Endothelial cell (in vitro differentiated cells): ENCODE results near the gene USF2. TPM values are rescaled to one million over a fixed set of nuclear protein-coding genes. Genes with fewer than 3 reads are reported as not detected.

ENCODE experiments used
- DNase-seq: peaks from one replicate; pipeline ENCODE4 v3.0.0; 2021; ENCODE audit warnings: low spot score
- H3K27ac Mint-ChIP-seq: one replicate; pipeline ENCODE4 v1.8.0; 2021; ENCODE audit warnings: mixed read lengths, inconsistent platforms; ENCODE audit not compliant: unreplicated experiment
- H3K27me3 Mint-ChIP-seq: one replicate; pipeline ENCODE4 v1.8.0; 2021; ENCODE audit warnings: mild to moderate bottlenecking, moderate library complexity, mixed read lengths, inconsistent platforms; ENCODE audit not compliant: unreplicated experiment
- H3K36me3 Mint-ChIP-seq: one replicate; pipeline ENCODE4 v1.8.0; 2021; ENCODE audit warnings: mild to moderate bottlenecking, low read depth, mixed read lengths, inconsistent platforms; ENCODE audit not compliant: unreplicated experiment
- H3K4me1 Mint-ChIP-seq: one replicate; pipeline ENCODE4 v1.8.0; 2021; ENCODE audit warnings: mild to moderate bottlenecking, mixed read lengths, inconsistent platforms; ENCODE audit not compliant: unreplicated experiment
- H3K4me3 Mint-ChIP-seq: one replicate; pipeline ENCODE4 v1.8.0; 2021; ENCODE audit warnings: mild to moderate bottlenecking, mixed read lengths, inconsistent platforms; ENCODE audit not compliant: unreplicated experiment
- H3K9me3 Mint-ChIP-seq: one replicate; pipeline ENCODE4 v1.8.0; 2021; ENCODE audit warnings: mixed read lengths, inconsistent platforms; ENCODE audit not compliant: unreplicated experiment
- CTCF ChIP-seq: fragments of 200-600 bp; sonication (generic); IDR thresholded peaks from one replicate; pipeline ENCODE4 v1.5.0; 2021; ENCODE audit warnings: antibody characterized with exemption; ENCODE audit not compliant: unreplicated experiment
- total RNA-seq: library from RNA; stranded (reverse); fragmentation: NEBNext Ultra II Directional; extraction: Animal tissue kit (Norgen Biotek cat#: 25700); gene quantifications from one replicate; pipeline ENCODE4 v1.2.1, GENCODE V29; 2021; ENCODE audit not compliant: unreplicated experiment

Gene USF2
- total RNA-seq, 1 donor from 2014 or later = 92.2 TPM

GRCh38 chr19:35265900-35266519, 2.8 kb upstream of the USF2 start:
- Mint-ChIP-seq H3K9me3 (no peaks in the 10 kb centered on the region), H3K4me1 (no peaks in the 10 kb centered on the region), H3K27ac (peak overlapping the region; percentile 67), H3K4me3 (peak overlapping the region; percentile 78), H3K36me3 (peaks cover 10% of the 10 kb centered on the region), H3K27me3 (peaks cover 7% of the 10 kb centered on the region)
- TF ChIP-seq CTCF = no peak
- no peak for DNase-seq

GRCh38 chr19:35266520-35267352, 2.0 kb upstream of the USF2 start:
- Mint-ChIP-seq H3K4me1 (no peaks in the 10 kb centered on the region), H3K9me3 (no peaks in the 10 kb centered on the region), H3K27ac (no peak overlapping the region), H3K27me3 (peaks cover 5% of the 10 kb centered on the region), H3K4me3 (peak overlapping the region; percentile 78), H3K36me3 (peaks cover 11% of the 10 kb centered on the region)
- no peak for TF ChIP-seq CTCF
- DNase-seq = no peak

GRCh38 chr19:35267353-35267817, 1.4 kb upstream of the USF2 start:
- Mint-ChIP-seq H3K27ac (peak overlapping the region; percentile 48), H3K36me3 (peaks cover 17% of the 10 kb centered on the region), H3K27me3 (peaks cover 7% of the 10 kb centered on the region), H3K4me1 (peaks cover 6% of the 10 kb centered on the region), H3K9me3 (no peaks in the 10 kb centered on the region), H3K4me3 (peak overlapping the region; percentile 94)
- no peak for TF ChIP-seq CTCF
- peak; percentile 24 for DNase-seq

GRCh38 chr19:35267818-35268535, 785 bp upstream of the USF2 start:
- peak overlapping the region; percentile 94 for H3K4me3 Mint-ChIP-seq
- peak overlapping the region; percentile 48 for H3K27ac Mint-ChIP-seq
- H3K4me1 Mint-ChIP-seq = peaks cover 6% of the 10 kb centered on the region
- H3K27me3 Mint-ChIP-seq = peaks cover 6% of the 10 kb centered on the region
- H3K36me3 Mint-ChIP-seq = peaks cover 18% of the 10 kb centered on the region
- peak; percentile 71 for DNase-seq
- no peaks in the 10 kb centered on the region for H3K9me3 Mint-ChIP-seq
- TF ChIP-seq CTCF = no peak
